IMR-90 (cell line): ENCODE results near the gene ALG1.

Experiments
- POLR2A ChIP-seq: IDR thresholded peaks from 2 replicates; pipeline ENCODE4 v1.6.1; 2012; ENCODE audit warnings: mild to moderate bottlenecking, low read depth, low read length
- SMC3 ChIP-seq: fragments of 150-350 bp; IDR thresholded peaks from 2 replicates; pipeline ENCODE4 v1.6.1; 2016; ENCODE audit warnings: low read depth, mild to moderate bottlenecking, antibody characterized with exemption, low read length, moderate library complexity
- TF ChIP-seq, protein P1 (sequence below): conservative IDR thresholded peaks from 2 replicates; pipeline ENCODE4 v1.5.1; 2012; ENCODE audit warnings: mild to moderate bottlenecking, low read depth, low read length, improper control_type of control experiment

DNA sequence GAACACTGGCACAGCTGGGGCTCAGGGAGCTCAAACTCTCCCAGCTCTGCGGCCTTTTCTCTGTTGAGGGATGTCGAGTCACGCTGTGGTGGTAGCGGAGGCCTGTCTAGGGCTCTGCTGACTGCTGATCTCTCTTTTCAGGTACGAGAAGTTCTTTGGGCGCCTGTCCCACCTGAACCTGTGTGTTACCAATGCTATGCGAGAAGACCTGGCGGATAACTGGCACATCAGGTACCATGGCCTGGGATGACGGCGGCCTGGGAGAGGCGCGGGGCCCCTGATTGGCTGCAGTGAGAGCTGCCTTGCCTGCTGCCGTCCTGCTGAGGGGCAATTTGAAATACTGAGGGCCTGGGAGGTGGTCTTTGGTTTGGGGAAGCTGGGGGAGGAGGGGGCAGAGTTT is 5.7 kb downstream of the ALG1 start:
- TF ChIP-seq SMC3: no peak
- TF ChIP-seq, protein P1, sequence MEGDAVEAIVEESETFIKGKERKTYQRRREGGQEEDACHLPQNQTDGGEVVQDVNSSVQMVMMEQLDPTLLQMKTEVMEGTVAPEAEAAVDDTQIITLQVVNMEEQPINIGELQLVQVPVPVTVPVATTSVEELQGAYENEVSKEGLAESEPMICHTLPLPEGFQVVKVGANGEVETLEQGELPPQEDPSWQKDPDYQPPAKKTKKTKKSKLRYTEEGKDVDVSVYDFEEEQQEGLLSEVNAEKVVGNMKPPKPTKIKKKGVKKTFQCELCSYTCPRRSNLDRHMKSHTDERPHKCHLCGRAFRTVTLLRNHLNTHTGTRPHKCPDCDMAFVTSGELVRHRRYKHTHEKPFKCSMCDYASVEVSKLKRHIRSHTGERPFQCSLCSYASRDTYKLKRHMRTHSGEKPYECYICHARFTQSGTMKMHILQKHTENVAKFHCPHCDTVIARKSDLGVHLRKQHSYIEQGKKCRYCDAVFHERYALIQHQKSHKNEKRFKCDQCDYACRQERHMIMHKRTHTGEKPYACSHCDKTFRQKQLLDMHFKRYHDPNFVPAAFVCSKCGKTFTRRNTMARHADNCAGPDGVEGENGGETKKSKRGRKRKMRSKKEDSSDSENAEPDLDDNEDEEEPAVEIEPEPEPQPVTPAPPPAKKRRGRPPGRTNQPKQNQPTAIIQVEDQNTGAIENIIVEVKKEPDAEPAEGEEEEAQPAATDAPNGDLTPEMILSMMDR: no peak
- no peak for TF ChIP-seq POLR2A
